HG03064 (cell line): ENCODE measurements around the gene TNNI2.
"Not testable (repeated sequence)": the region's sequence is repeated elsewhere in the genome, so short reads cannot be mapped to it uniquely, and the experiment has no call there.

Experiments
- ATAC-seq: cut with Tn5 transposase; IDR thresholded peaks from one replicate; pipeline ENCODE4 v1.9.1; 2021; ENCODE audit warnings: low read depth; ENCODE audit not compliant: unreplicated experiment

The TNNI2 gene

GRCh38 chr11:1870721-1871466 lies 32.1 kb downstream of the TNNI2 start:
- no peak for ATAC-seq

GRCh38 chr11:1871531-1871930 lies 32.8 kb downstream of the TNNI2 start:
- no peak for ATAC-seq

- ATAC-seq, result no peak
Observed at GRCh38 chr11:1872267-1872985, 33.6 kb downstream of the TNNI2 start.

- ATAC-seq, result no peak
Observed at GRCh38 chr11:1873048-1873812, 34.4 kb downstream of the TNNI2 start.

- ATAC-seq, result not testable (repeated sequence)
Observed at GRCh38 chr11:1873813-1874150, 35.0 kb downstream of the TNNI2 start.

- ATAC-seq, result not testable (repeated sequence)
Observed at GRCh38 chr11:1874441-1875092, 35.8 kb downstream of the TNNI2 start.

- no peak for ATAC-seq
Observed at GRCh38 chr11:1875093-1875850, 36.5 kb downstream of the TNNI2 start.

- not testable (repeated sequence) for ATAC-seq
Observed at GRCh38 chr11:1875851-1876301, 37.1 kb downstream of the TNNI2 start.

GRCh38 chr11:1876361-1877063 lies 37.7 kb downstream of the TNNI2 start:
- ATAC-seq, result no peak

- ATAC-seq, result no peak
Observed at GRCh38 chr11:1877211-1878136, 38.7 kb downstream of the TNNI2 start.

GRCh38 chr11:1878137-1879031 lies 39.6 kb downstream of the TNNI2 start:
- ATAC-seq, result no peak

- no peak for ATAC-seq
Observed at GRCh38 chr11:1879342-1879940, 40.7 kb downstream of the TNNI2 start.

GRCh38 chr11:1879941-1880720 lies 41.4 kb downstream of the TNNI2 start:
- no peak for ATAC-seq

- no peak for ATAC-seq
Observed at GRCh38 chr11:1880746-1881441, 42.1 kb downstream of the TNNI2 start.

GRCh38 chr11:1881442-1882264 lies 42.9 kb downstream of the TNNI2 start:
- no peak for ATAC-seq
